ENCODE measurements around the gene C20orf204.

DNA sequence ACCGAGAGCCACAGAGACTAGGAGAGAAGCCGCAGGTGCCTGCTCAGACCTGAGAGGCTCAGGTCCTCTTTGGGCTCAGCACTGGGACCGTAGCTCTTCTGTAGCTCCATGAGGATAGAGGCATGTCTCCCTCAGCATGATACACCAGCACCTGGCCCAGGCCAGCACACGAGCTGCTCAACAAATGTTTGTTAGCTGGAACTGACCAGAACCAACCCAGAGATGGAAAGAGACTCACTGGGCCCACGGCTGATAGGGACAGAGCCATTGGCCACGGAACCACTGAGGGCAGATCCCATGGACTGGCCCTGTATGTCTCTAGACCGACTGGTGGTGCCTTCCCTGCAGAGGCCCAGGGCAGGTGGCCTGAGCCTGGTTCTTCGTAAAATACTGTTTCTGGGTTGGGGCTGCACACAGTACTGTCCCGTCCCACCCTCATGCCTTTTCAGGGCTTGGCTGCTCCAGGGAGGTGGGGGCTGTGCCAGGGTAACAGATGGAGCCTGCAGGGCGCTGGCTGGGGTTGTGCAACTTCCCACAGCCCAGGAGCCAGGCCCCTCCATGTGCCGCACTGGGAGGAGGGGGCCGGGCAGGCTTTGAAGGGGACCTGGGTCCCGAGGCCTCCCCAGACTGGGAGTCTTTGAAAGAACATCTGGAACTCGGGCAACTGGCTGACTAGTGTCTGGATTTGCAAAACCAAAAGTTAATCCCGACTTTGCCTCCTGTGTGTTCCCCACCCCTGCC lies 5.2 kb downstream of the C20orf204 start:
- TF ChIP-seq CTCF (IDR thresholded peaks at IDR 0.05; ENCODE audit: low read length): no peak
- no peak for TF ChIP-seq EZH2 (optimal IDR thresholded peaks at IDR 0.05; ENCODE audit: low read depth, low read length)

All from MM.1S (cell line).